D721Med (cell line): Measurements from ENCODE around the gene SCYL1.

Experiments used
- DNase-seq: peaks from one replicate; pipeline ENCODE4 v3.0.0; 2011; ENCODE audit warnings: low spot score; ENCODE audit not compliant: insufficient read length
- FAIRE-seq: peaks from 2 replicates; lab custom pipeline; 2011; peaks lifted over from hg19 to GRCh38; lab: Jason Lieb, UNC
- CTCF ChIP-seq: IDR thresholded peaks from 2 replicates; pipeline ENCODE4 v1.5.1; 2012; ENCODE audit warnings: mild to moderate bottlenecking, control low read depth; ENCODE audit not compliant: insufficient read depth; ENCODE audit errors: missing control alignments

SCYL1 gene

DNA sequence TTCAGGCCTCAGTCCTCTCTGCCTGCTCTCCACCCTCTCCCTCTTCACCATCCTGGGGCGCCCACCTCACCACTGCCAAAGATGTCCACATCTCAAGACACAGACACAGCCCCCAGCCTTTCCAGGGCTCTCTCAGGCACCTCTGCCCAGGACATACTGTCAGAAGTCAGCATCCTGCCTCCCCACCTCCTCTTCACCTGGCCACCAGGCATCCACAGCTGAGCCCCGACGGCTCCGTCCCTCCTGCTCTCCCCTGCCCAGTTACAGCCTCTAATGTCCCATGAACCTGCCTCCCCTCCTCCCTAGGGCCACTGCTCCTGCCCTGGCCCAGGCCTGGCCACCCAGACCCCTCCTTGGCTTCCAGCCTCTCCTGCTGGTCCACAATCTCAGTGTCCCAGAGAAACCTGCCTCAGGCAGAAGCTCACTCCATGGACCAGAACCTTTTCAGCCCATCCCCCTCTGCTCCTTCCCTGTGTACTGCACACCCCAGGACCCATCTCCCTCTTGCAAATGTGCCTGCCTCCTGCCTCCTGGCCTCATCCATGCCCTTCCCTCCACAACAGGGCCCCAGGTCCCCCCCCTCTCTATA, 30.1 kb downstream of the SCYL1 start:
- DNase-seq: no peak
- FAIRE-seq: no peak
- TF ChIP-seq CTCF: no peak

DNA sequence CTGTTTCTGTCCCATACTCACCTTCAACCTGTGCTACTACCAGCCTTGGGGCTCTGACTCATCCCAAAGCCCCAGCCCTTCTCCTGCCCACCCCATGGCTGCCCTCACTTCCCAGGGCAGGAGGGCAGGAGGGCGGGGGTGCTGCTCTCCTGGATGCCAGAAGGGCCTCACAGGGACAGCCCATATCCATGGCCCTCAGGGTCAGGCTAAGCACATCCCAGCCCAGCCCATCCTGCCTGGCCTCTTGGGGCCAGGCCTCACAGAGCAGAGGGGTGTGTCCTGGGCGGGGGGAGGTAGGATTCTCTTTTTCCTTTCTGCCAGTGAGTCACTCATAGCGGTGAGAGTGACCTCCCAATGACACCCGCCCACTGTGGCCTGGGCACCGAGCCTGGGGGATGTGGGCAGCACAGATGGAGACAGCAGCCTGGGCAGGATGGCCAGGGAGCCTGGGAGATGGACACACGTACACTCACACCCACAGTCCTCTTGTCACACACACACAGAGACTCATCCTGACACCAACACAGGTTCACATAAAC, 30.9 kb downstream of the SCYL1 start:
- DNase-seq (no peak), FAIRE-seq (no peak)
- no peak for TF ChIP-seq CTCF

GRCh38 chr11:65556470-65557279, 31.8 kb downstream of the SCYL1 start:
- TF ChIP-seq CTCF: no peak
- no peak for FAIRE-seq
- no peak for DNase-seq

DNA sequence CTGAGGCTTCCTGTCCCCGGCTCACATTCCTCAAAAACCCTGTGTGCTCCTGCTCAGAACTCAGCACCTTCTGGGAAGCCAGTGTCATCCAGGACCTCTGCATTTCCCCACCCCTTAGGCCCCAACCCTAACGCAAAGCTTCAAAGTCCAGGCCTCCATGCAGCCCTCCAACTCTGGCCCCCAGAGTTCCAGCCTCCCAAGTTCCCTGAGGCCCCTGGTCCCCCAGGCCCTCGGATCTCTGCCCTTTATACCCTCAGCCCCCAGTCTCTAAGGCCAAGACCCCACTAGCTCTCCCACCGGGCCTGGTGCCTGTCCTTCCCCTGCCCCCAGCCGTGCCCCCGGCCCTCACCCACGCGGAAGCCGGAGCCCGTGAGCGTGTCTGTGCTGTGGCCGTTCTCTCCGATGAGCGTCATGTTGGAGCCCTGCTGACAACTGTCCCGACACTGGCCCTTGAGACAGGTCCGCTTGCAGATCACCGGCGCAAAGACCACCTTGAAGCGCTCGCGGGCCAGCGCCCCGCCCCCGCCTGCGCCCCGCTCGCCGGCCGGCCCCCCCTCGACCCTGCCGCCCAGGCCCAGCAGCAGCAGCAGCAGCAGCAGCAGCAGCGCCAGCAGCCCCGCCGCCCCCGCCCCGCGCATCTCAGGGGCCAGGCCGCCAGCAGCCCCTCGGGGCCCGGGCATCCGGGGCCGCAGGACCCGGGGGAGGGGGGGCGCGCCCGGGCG, 32.6 kb downstream of the SCYL1 start:
- DNase-seq (no peak), FAIRE-seq (no peak)
- no peak for TF ChIP-seq CTCF

GRCh38 chr11:65558002-65558929, 33.4 kb downstream of the SCYL1 start, which contains the start of gene LTBP3:
Gene LTBP3, minus strand, starts transcription at chr11:65558359. Its CDS starts 400 bp downstream, at chr11:65557959.
- no peak for TF ChIP-seq CTCF
- DNase-seq (no peak), FAIRE-seq (no peak)

GRCh38 chr11:65558930-65559509, 34.1 kb downstream of the SCYL1 start:
- FAIRE-seq (no peak), DNase-seq (no peak)
- TF ChIP-seq CTCF: no peak
